Right lobe of liver (tissue), 6 donors: ENCODE measurements around the gene ORC4. TPM values are rescaled to one million over a fixed set of nuclear protein-coding genes. Genes with fewer than 3 reads are reported as not detected.

Experiments used
- ATAC-seq, 4 donors: fragments of 200-7000 bp; cut with Tn5 transposase; one replicate each; pipeline ENCODE4 v1.9.1; 2020; ENCODE audit warnings: mild to moderate bottlenecking in 4 of 4, moderate library complexity in 4 of 4
- DNase-seq, 3 donors: peaks; one replicate each; pipeline ENCODE4 v3.0.0-alpha.2; 2020
- H3K27ac ChIP-seq, 3 donors: fragments of 200-600 bp; one replicate each; pipeline ENCODE4 v1.8.0; 2022
- H3K27me3 ChIP-seq, 2 donors: fragments of 200-600 bp; one replicate each; pipeline ENCODE4 v1.8.0; 2022
- H3K36me3 ChIP-seq, 4 donors: fragments of 200-600 bp; sonication (generic) in 1 of 4; one replicate each; pipeline versions ENCODE4 v1.5.1 to v1.8.0; 2017 to 2022; ENCODE audit warnings: control low read depth in 1 of 4
- H3K4me1 ChIP-seq, 4 donors: fragments of 200-600 bp; sonication (generic) in 1 of 4; one replicate each; pipeline versions ENCODE4 v1.5.1 to v1.8.0; 2017 to 2022; ENCODE audit warnings: control low read depth in 1 of 4
- H3K4me3 ChIP-seq, 3 donors: fragments of 200-600 bp; one replicate each; pipeline ENCODE4 v1.8.0; 2022
- H3K9me3 ChIP-seq, 4 donors: fragments of 200-600 bp; sonication (generic) in 1 of 4; one replicate each; pipeline versions ENCODE4 v1.5.1 to v1.8.0; 2017 to 2022; ENCODE audit warnings: control low read depth in 1 of 4
- CTCF ChIP-seq, 4 donors: fragments of 200-600 bp in 3 of 4; fragments of 450-650 bp in 1 of 4; IDR thresholded peaks; one replicate each; pipeline versions ENCODE4 v1.5.1 to v1.8.0; 2016 to 2022; ENCODE audit warnings: antibody characterized with exemption in 4 of 4, mild to moderate bottlenecking in 2 of 4
- POLR2A ChIP-seq: fragments of 450-650 bp; IDR thresholded peaks from one replicate; pipeline ENCODE4 v1.6.1; 2017; ENCODE audit warnings: antibody characterized with exemption, mild to moderate bottlenecking
- WGBS: methylation state at CpG from one replicate; pipeline ENCODE4 v1.1.6; 2018; ENCODE audit warnings: low coverage, low lambda C conversion rate; ENCODE audit not compliant: insufficient coverage; ENCODE audit errors: missing lambda C conversion rate; 5-methylcytosine and 5-hydroxymethylcytosine counted together
- intact Hi-C, 2 donors: fragments of 100-400 bp; cut with DNase I; formaldehyde crosslinking; loops; one replicate each; pipeline versions ENCODE4 v1.11.2 to v1.14.1; 2022
- total RNA-seq, 6 experiments: library from RNA; depleted of rRNA in 2 of 6; stranded (reverse); fragments of >200 nt in 2 of 6; fragmentation: NEBNext Ultra II Directional in 3 of 6; extraction: Animal tissue kit (Norgen Biotek cat#: 25700) in 3 of 6; gene quantifications; one replicate each; pipeline versions ENCODE4 v1.1.0 to v1.2.4, GENCODE V29; 2016 to 2023
- donor health status: DM: no; HTN: yes; CAD: no.
- donor health status: DM: no; HTN: no; CAD: no.
- donor health status: DM: no; HTN: no; CAD: no.
- donor health status: DM: no; HTN: yes; CAD: no.
- donor health status: DM: no; HTN: yes; CAD: no.

The ORC4 gene
- total RNA-seq, 6 experiments from 2014 or later = 18.6 to 61.4 (median 22.9) TPM

GRCh38 chr2:147937744-147938349, 82.7 kb downstream of the ORC4 start:
- 34% methylated on average over 3 of the region's 3 CpGs for WGBS
- no peaks in the 10 kb centered on the region for H3K9me3 ChIP-seq
- no peak overlapping the region for H3K27ac ChIP-seq
- DNase-seq = no peak
- H3K4me3 ChIP-seq = no peak overlapping the region
- H3K36me3 ChIP-seq = peaks cover 0 to 14% (median 0%) of the 10 kb centered on the region in 4 donors
- H3K27me3 ChIP-seq = no peaks in the 10 kb centered on the region
- TF ChIP-seq CTCF (IDR thresholded peaks at IDR 0.05) (peak; percentile 79 to 89 (median 86)), POLR2A (no peak)
- peaks cover 0 to 19% (median 0%) of the 10 kb centered on the region in 4 donors for H3K4me1 ChIP-seq
- peak; percentile 84 to 87 (median 86) for ATAC-seq
- intact Hi-C loops = no loop called here

- Histone ChIP-seq H3K4me3 (no peak overlapping the region), H3K27me3 (no peaks in the 10 kb centered on the region), H3K4me1 (peaks cover 0 to 19% (median 0%) of the 10 kb centered on the region in 4 donors), H3K9me3 (no peaks in the 10 kb centered on the region), H3K27ac (no peak overlapping the region), H3K36me3 (peaks cover 0 to 14% (median 0%) of the 10 kb centered on the region in 4 donors)
- 78% methylated on average over 1 of the region's 1 CpG for WGBS
- TF ChIP-seq POLR2A = no peak
- no peak for TF ChIP-seq CTCF (IDR thresholded peaks at IDR 0.05)
- intact Hi-C loops = no loop called here
- DNase-seq (no peak), ATAC-seq (peak; percentile 53 to 73 (median 57))
These were observed 85.5 kb downstream of the ORC4 start for GRCh38 chr2:147934881-147935620.

GRCh38 chr2:147933931-147934330, 86.6 kb downstream of the ORC4 start:
- Histone ChIP-seq H3K4me3 (no peak overlapping the region), H3K4me1 (peaks cover 0 to 9% (median 0%) of the 10 kb centered on the region in 4 donors), H3K9me3 (no peaks in the 10 kb centered on the region), H3K27me3 (no peaks in the 10 kb centered on the region), H3K36me3 (peaks cover 0 to 14% (median 0%) of the 10 kb centered on the region in 4 donors), H3K27ac (no peak overlapping the region)
- TF ChIP-seq CTCF (IDR thresholded peaks at IDR 0.05) (no peak), POLR2A (no peak)
- DNase-seq (no peak), ATAC-seq (no peak)
- intact Hi-C loops = no loop called here

GRCh38 chr2:147927053-147927588, 93.4 kb downstream of the ORC4 start:
- intact Hi-C loops = no loop called here
- TF ChIP-seq CTCF (IDR thresholded peaks at IDR 0.05) (no peak), POLR2A (no peak)
- peak in 1 of 3 donors; percentile 49 for DNase-seq
- peaks cover 0 to 16% (median 5%) of the 10 kb centered on the region in 4 donors for H3K4me1 ChIP-seq
- WGBS = 31% methylated on average over 4 of the region's 4 CpGs
- no peak overlapping the region for H3K4me3 ChIP-seq
- peak overlapping the region in 1 of 3 donors; percentile 48 for H3K27ac ChIP-seq
- no peaks in the 10 kb centered on the region for H3K36me3 ChIP-seq
- no peaks in the 10 kb centered on the region for H3K27me3 ChIP-seq
- H3K9me3 ChIP-seq = no peaks in the 10 kb centered on the region
- peak; percentile 96 to 98 (median 96) for ATAC-seq
